ENCODE results near the gene PUSL1.
"Not testable (repeated sequence)": the region's sequence is repeated elsewhere in the genome, so short reads cannot be mapped to it uniquely, and the experiment has no call there.

Gene PUSL1

DNA sequence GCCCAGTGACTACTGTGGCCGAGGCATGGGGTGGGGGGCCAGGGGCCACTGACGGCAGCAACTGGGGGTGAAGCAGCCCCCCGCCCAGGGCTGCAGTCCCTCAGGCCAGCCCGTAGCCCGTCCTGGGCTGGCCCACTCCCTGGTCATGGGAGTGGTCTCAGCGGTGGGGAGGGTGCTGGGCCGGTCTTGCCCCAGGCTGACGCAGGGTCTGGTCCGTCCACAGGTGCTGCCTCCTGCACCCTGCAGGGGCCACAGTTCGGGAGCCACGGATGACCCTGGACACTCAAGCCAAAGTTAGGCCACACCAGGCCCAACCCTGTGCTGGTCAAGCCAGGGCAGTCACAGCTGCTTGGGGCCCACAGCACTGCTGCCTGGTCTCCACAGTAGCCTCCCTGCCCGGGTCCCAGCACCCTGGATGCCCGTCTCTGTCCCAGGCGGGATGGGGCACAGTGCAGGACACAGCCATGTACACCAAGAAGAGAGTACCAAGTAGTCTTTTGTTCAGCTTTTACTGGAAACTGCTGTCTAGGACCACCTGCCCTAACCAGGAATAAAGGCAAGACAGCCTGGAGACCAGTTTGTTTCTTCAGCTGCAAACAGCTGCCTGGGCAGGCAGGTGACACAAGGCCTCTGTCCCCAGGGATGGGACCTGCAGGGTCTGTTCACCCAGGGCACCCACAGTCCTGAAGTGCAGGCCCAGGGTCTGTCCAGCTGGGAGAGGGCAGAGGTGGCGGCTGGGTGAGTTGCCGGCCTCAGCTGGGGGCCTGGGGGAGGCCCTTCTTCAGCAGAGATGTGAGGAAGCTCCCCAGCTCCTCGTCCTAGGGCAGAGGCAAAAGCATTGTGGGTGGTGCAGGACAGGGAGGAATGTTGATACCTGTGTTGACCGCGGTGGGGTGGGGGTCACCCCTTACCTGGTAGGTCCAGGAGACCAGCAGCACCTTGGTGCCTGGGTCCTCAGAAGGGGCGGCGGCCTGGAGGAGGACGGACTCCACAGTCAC lies 3.0 kb downstream of the PUSL1 start:
- no peak for DNase-seq

- DNase-seq: no peak
Observed at GRCh38 chr1:1312450-1313314, 4.3 kb downstream of the PUSL1 start.

DNA sequence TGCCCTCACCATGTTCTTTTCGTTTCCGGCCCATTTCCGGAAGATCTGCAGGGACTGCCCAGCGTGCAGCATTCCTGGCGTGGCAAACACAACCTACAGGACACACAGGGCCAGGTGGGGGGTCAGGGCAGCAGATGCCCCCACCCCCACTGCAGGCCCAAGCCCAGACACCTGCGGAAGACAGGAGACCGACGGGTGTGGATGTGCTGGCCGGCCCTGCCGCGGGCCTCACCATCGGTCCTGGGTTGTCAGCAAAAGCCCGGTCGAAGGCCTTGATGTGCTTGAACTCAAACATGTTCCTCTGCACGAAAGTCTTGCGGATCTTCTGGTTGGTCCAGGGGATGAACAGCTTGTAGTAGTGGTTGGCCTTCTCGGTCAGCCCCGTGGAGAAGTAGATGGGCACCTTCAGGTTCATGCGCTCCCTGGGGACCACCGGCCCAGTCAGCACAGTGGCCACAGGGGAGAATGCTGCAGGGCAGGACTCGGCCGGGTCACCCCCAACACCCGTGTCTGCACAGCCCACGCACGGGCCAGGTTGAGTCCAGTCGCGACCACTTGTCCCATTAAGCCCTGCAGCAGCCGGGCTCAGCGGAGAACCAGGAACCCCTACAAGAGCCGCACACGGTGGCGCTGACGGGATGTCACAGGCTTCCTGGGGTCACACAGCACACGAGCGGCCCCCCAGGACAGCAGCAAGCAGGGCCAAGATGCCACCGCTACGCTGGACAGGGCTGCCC lies 5.3 kb downstream of the PUSL1 start:
- no peak for DNase-seq

- no peak for DNase-seq
Observed at GRCh38 chr1:1314237-1314586, 5.8 kb downstream of the PUSL1 start.

DNA sequence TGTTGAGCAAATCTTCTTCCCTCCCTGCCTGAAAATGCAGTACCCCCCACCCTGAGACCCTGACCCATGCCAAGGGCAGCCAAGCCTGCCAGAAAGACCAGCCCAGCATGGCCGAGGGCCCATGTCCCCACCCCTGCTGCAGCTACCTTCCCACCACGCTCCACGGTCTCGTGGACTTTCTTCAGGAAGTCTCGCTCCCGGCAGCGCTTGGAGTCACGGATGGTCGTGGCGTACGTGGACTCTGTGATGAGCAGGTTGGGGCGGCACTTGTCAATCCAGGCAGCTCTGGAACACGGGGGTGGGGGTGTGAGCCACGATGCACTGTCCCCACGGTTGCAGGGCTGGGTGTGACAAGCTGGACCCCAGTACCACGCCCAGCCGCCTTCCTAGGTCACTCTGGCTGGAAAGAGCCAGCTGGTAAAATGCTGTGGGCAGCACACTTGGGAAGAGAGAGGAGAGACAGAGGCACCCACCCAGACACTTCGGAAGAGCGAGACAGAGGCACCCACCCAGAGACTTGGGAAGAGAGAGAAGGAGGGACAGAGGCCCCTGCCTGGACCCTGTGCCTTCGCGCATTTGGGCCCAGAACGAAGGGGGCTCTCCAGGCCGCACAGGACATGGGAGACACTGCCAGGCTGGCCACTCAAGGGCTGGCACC lies 6.4 kb downstream of the PUSL1 start:
- no peak for DNase-seq

GRCh38 chr1:1315435-1315954 lies 7.1 kb downstream of the PUSL1 start:
- DNase-seq: no peak

- DNase-seq: not testable (repeated sequence)
Observed at GRCh38 chr1:1316199-1316598, 7.8 kb downstream of the PUSL1 start.

- no peak for DNase-seq
Observed at GRCh38 chr1:1317420-1317819, 9.0 kb downstream of the PUSL1 start.

GRCh38 chr1:1318131-1318652 lies 9.8 kb downstream of the PUSL1 start:
- DNase-seq: no peak

DNA sequence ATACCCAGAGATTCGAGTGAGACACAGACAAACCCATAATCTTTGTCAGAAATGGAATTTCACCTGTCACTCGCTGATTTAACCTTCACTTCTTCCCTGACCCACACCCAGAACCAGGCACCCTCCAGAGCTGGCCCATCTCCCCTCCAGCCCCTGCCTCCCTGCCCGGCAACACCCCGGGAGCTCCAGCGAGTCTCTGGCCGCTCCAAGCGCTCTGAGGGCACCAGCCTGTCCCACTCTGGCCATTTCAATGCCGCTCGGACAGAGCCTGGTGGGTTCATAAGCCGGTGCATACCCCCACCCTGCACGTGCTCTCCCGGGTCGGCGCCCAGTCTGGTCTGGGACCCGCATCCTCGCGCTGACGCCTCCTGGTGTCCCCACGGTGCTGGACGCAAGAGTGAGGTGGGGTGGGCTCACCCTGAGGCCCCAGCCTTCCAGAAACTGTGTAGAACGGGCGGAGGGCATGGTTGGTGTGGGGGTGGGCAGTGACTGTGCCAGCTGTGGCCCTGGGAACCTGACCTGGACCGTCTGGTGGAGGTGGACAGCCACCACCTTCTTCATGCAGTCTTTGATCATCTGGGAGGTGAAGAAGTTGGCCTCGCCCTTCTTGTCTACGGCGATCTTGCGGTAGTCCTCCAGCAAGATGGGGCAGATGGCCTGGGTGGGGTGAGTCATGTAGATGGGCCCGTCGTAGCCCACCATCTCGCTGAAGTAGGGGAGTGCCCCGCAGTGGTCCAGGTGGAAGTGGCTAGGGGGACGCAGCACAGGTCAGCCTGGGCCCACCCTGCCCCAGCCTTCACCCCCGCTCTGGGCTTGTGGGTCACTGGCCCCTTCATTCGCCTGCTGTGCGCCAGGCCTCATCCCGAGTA lies 10.6 kb downstream of the PUSL1 start:
- DNase-seq: no peak

DNA sequence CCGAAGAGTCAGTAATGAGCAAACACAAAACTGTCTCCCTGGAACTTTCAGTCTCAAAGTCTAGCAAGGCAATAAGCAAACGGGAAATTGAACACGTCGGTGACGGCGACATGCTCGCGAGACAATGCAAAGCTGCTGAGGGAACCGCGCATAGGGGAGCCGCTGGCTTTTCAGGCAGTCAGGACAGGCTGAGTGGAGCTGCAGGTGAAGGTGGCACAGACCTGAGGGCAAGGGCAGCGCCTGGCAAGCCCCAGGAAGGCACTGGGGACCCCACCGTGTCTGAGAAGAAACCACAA lies 11.2 kb downstream of the PUSL1 start:
- no peak for DNase-seq

GRCh38 chr1:1320666-1321448 lies 12.5 kb downstream of the PUSL1 start:
- DNase-seq: no peak

GRCh38 chr1:1321477-1321876 lies 13.1 kb downstream of the PUSL1 start:
- no peak for DNase-seq

GRCh38 chr1:1322418-1322817 lies 14.0 kb downstream of the PUSL1 start:
- no peak for DNase-seq

- no peak for DNase-seq
Observed at GRCh38 chr1:1322952-1323351, 14.6 kb downstream of the PUSL1 start.

DNA sequence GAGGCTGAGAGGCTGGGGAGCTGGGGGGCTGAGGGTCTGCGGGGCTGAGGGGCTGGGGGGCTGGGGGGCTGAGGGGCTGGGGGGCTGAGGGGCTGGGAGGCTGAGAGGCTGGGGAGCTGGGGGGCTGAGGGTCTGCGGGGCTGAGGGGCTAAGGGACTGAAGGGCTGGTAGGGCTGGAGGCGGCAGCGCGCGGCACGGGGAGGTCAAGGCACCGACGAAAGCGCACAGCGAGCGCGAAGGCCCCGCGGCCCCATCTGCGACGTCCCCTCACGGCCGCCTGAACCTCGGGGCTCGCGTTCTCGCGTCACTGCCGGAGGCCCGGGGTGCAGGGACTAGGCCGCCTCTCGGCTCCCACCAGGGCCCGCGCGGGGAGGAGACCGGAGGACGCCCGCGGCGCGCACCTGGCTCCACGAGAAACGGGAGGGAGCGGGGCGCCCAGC lies 15.7 kb downstream of the PUSL1 start:
- DNase-seq: no peak

DNA sequence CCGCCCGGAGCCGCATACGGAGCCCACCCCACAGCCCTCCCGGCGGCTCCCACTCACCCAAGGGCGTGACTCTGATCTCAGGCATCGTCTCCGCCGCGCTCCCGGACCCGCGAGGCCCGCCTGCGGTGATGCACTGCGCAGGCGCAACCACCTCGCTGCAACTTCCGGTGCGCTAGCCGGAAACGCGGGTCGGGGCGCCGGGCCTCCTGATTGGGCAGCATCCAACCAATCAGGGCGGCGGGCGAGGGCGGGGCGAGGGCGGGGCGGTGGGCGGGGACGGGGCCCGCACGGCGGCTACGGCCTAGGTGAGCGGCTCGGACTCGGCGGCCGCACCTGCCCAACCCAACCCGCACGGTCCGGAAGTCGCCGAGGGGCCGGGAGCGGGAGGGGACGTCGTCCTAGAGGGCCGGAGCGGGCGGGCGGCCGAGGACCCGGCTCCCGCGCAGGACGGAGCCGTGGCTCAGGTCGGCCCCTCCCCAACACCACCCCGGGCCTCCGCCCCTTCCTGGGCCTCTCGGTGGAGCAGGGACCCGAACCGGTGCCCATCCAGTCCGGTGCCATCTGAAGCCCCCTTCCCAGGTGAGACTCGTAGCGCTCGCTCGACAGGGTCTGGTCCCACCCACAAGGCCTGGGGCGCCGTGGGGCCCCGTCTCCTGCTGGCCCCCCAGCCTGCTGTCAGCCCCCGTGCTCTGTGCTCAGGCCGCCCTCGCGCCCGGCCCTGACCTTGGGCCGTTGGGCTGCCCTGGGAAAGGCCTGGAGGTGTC lies 16.3 kb downstream of the PUSL1 start, which contains the start of the genes CPTP and INTS11:
TSS of gene CPTP (plus strand) at position 279 of the 764 bp plus-strand sequence. CDS start 2,109 bp downstream, outside the sequence.
TSS of gene INTS11 (minus strand) at position 137 of the 764 bp plus-strand sequence. CDS start at position 85, 52 bp downstream.
- peak; percentile 95 to 98 for DNase-seq

DNA sequence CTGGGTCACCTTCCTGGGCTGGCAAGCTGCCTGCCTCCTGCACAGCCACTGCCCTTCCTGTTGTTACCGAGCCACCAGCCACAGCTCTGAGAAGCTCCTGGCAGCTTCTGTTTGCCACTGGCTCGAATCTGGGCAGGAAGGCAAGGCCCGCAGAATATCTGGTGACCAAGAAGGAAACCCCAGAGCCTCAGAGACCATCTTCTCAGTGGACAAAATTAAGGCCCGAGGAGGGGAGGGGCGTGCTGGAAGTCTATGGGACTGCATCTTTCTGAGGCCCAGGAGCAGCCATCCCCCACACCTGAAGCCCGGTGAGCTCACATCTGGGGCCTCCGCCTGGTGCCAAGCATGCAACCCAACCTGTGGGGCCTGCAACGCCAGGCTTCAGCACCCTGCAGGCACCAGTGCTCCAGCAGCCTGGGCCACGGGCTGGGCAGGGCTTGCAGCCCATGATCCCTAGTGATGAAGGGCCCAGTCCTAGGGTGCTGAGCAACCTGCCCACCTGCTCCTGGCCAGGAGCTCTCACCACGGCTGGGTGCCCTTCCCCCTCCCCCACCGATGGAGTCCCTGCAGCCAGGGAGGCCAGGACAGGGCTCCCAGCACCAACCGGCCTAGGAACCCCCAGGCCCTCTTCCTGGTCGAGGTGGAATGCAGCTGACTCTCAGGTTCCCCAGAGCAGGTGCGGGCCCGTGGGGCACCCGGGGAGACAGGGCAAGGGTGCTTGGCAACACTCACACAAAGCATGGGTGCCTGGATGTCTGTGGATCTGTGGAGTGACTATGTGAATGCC lies 17.1 kb downstream of the PUSL1 start:
- no peak for DNase-seq
